T1000 (cell line): ENCODE measurements around the gene ADAMTS12.

Source experiments
- DNase-seq: peaks from one replicate; lab custom pipeline; 2025; ENCODE audit warnings: mixed read lengths; lab: John Stamatoyannopoulos, UW

The ADAMTS12 gene

GRCh38 chr5:33842456-33842855 lies 49.3 kb downstream of the ADAMTS12 start:
- DNase-seq = no peak

- no peak for DNase-seq
Observed at GRCh38 chr5:33841891-33842290, 49.9 kb downstream of the ADAMTS12 start.

GRCh38 chr5:33840927-33841547 lies 50.8 kb downstream of the ADAMTS12 start:
- DNase-seq = no peak

GRCh38 chr5:33837301-33837700 lies 54.5 kb downstream of the ADAMTS12 start:
- DNase-seq = no peak

GRCh38 chr5:33834334-33834733 lies 57.5 kb downstream of the ADAMTS12 start:
- no peak for DNase-seq

GRCh38 chr5:33833237-33833575 lies 58.6 kb downstream of the ADAMTS12 start:
- DNase-seq = no peak

GRCh38 chr5:33832404-33833236 lies 59.2 kb downstream of the ADAMTS12 start:
- no peak for DNase-seq

- no peak for DNase-seq
Observed at GRCh38 chr5:33831041-33831440, 60.7 kb downstream of the ADAMTS12 start.

- no peak for DNase-seq
Observed at GRCh38 chr5:33829430-33829829, 62.4 kb downstream of the ADAMTS12 start.

GRCh38 chr5:33828626-33829308 lies 63.0 kb downstream of the ADAMTS12 start:
- no peak for DNase-seq

- no peak for DNase-seq
Observed at GRCh38 chr5:33827885-33828284, 63.9 kb downstream of the ADAMTS12 start.

GRCh38 chr5:33827018-33827707 lies 64.6 kb downstream of the ADAMTS12 start:
- DNase-seq = no peak

- no peak for DNase-seq
Observed at GRCh38 chr5:33824516-33825195, 67.1 kb downstream of the ADAMTS12 start.

GRCh38 chr5:33817301-33817700 lies 74.5 kb downstream of the ADAMTS12 start:
- no peak for DNase-seq

- DNase-seq = no peak
Observed at GRCh38 chr5:33816791-33817190, 75.0 kb downstream of the ADAMTS12 start.

- DNase-seq = no peak
Observed at GRCh38 chr5:33812746-33813145, 79.0 kb downstream of the ADAMTS12 start.

- DNase-seq = no peak
Observed at GRCh38 chr5:33810491-33811120, 81.2 kb downstream of the ADAMTS12 start.

- DNase-seq = no peak
Observed at GRCh38 chr5:33809936-33810335, 81.9 kb downstream of the ADAMTS12 start.

GRCh38 chr5:33808699-33809098 lies 83.1 kb downstream of the ADAMTS12 start:
- no peak for DNase-seq

- DNase-seq = no peak
Observed at GRCh38 chr5:33807771-33808170, 84.0 kb downstream of the ADAMTS12 start.

GRCh38 chr5:33806738-33807442 lies 84.9 kb downstream of the ADAMTS12 start:
- DNase-seq = no peak
